Activated CD4-positive, alpha-beta T cell treated with anti-CD3 and anti-CD28 coated beads, Interleukin-2, amount 50 U/mL, for 4 hours (primary cell): ENCODE measurements around the gene NXPH1.

ENCODE experiments used
- DNase-seq, 2 experiments: peaks; one replicate each; pipeline ENCODE4 v3.0.0-alpha.2; 2020

NXPH1 gene

GRCh38 chr7:8511855-8512254 lies 78.4 kb downstream of the NXPH1 start:
- DNase-seq = no peak

GRCh38 chr7:8514781-8515519 lies 81.5 kb downstream of the NXPH1 start:
- no peak for DNase-seq

GRCh38 chr7:8515640-8516185 lies 82.3 kb downstream of the NXPH1 start:
- no peak for DNase-seq

- no peak for DNase-seq
Measured at GRCh38 chr7:8516976-8517375, 83.6 kb downstream of the NXPH1 start.

DNA sequence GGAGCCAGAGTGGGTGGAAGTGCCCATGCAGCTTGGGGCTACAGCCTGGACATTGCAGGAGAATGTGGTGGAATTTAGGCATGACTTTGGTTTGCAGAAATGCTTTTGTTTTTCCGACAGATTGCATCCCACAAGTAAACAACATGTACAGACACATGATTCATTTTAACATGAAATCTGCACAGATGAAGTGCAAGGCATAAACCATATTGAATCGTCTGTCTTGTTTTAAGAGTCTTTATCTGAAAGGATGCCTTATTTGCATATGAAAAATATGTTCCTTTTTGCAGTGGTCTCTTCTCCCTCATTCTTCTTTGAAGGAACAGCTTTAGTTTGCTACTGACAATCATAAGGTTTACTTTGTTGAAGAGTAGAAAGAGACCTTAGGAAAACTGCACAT lies 94.9 kb downstream of the NXPH1 start:
- DNase-seq = no peak

GRCh38 chr7:8531991-8532515 lies 98.6 kb downstream of the NXPH1 start:
- DNase-seq = no peak

DNA sequence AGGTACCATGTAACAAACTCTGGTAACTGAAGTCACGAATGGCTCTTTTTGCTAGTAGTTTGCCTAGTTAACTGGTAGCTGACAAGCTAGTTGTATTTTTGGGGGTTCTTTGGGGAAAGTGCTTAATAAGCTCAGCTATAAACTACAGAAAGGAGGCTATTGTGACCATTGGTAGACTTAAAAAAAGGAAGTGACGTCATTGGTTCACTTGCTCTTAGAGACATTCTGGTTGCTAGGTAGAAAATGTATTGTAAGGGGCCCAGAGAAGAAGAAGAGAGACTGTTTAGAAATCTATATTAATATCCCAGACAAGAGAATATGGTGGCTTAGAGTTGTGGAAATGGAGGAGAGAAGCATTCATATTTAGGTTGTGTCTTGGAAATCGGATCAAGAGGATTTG lies 103.0 kb downstream of the NXPH1 start:
- no peak for DNase-seq

DNA sequence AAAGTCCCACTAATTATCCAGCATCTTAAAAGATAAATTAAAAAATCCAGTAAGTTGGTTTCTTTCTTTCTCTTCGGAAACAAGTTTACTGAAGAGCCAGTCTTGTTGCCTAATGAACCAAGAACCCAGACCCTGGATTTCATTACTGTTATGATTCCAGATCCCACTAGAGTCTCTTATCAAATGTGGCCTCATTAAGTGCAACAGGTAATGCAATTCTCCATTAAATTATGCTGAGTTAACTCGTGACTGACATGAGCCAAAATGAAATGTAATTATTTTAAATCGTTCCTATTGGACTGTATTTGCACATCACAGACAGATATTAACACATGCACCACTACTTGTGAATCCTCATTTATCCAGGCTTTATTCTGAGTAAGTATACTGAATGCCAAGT lies 115.6 kb downstream of the NXPH1 start:
- no peak for DNase-seq

GRCh38 chr7:8560501-8560900 lies 127.1 kb downstream of the NXPH1 start:
- DNase-seq = no peak

- DNase-seq = no peak
Measured at GRCh38 chr7:8561449-8561848, 128.0 kb downstream of the NXPH1 start.

GRCh38 chr7:8564281-8564680 lies 130.9 kb downstream of the NXPH1 start:
- DNase-seq = no peak

DNA sequence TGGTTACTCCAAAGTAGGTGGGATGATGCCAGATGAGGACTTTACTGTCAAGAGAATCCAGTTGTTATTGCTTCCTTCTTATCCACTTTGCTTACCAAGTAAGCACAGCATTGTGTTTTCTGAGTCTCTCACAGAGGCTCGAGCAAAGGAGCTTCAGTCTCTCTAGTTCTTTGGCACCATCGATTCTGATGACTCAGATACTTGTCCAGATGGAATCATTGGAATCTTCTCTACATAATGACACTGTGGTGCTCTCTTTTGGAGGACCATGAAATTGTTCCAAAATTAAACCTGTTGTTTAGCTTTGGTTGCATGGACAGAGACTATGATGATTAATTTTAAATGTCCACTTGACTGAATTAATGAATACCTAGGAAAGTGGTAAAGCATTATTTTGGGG lies 132.6 kb downstream of the NXPH1 start:
- DNase-seq = no peak

GRCh38 chr7:8567626-8568025 lies 134.2 kb downstream of the NXPH1 start:
- DNase-seq = no peak

DNA sequence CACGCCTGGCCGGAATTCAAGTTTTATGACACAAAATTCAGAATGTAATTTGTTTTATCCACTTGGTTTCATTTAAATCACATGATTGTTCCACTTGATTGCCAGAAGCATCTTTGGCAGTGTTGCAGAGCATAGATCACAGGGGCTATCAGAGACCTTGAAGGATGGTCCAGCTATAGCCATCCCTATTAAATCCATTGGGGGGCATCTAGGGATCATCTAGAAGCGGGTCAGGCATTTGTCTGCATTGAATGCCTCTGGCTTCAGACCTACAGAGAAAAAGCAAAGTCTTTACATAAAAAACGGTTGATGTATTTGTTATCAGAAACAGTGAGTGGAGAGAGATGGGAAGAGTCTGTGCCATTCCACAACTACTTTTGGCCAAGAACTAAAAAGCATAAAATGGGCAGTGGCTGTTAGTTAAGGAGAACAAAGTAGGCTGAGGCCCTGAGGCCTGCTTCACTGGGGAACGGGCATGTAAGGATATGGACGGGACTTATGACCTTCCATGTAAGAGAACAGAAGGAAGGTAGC lies 146.3 kb downstream of the NXPH1 start:
- DNase-seq = no peak

DNA sequence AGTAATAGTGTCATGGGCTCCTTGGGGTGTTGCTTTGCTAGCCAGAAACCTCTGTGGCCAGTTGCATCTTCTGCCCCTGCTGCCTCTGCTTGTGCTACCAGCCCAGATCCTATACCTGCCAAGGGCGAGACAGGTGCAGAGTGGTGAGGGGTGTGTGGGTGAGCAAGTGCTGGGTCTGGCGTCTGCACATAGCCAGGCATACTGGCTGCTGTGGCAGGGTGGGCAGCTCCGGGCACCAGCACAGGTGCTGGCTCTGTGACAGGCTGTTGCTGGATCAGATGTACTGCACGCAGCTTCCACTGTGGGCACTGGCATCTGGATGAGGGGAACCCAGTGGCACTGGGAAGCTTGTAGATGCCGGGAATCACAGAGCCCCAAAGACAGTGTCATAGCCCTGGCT lies 148.4 kb downstream of the NXPH1 start:
- DNase-seq = no peak

- no peak for DNase-seq
Measured at GRCh38 chr7:8582728-8583127, 149.3 kb downstream of the NXPH1 start.

- no peak for DNase-seq
Measured at GRCh38 chr7:8585591-8585990, 152.2 kb downstream of the NXPH1 start.

DNA sequence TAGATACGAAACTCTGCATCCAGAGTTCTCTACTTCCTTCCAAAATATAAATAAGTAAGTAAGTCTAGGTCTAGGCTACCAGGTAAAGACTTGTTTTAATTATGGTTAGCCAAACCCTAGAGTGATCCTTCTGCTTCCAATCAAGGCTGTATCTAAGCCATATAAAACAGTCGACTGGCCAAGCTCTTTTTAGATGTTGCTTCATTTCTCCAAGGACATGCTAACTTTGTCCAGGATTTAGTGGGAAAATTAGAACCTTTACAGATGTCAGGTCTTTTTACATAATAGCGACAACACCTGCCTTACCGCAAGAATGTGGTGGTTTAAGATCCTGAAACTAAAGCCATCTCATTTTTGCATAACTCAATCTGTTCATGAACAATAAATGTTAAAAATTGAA lies 156.8 kb downstream of the NXPH1 start:
- no peak for DNase-seq

DNA sequence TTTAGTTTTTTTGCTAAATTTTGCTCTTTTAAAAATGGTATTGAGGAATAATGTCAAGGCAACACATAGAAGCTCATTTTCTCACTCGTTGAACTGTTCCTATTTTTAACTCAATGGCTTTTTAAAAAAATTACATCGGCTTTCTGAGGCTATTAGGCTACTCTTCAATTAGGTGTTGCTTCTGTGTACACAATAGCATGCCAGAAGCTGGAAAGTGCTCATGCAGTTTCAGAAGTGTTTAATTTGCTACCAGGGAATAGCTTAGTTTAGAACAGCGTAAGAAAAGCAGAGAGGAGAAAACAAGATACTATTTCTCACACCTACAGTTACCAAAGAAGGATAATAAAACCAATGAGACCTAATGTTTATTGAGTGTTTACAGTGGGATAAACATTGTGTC lies 157.4 kb downstream of the NXPH1 start:
- no peak for DNase-seq

GRCh38 chr7:8591289-8591688 lies 157.9 kb downstream of the NXPH1 start:
- no peak for DNase-seq

GRCh38 chr7:8592167-8592566 lies 158.8 kb downstream of the NXPH1 start:
- no peak for DNase-seq

DNA sequence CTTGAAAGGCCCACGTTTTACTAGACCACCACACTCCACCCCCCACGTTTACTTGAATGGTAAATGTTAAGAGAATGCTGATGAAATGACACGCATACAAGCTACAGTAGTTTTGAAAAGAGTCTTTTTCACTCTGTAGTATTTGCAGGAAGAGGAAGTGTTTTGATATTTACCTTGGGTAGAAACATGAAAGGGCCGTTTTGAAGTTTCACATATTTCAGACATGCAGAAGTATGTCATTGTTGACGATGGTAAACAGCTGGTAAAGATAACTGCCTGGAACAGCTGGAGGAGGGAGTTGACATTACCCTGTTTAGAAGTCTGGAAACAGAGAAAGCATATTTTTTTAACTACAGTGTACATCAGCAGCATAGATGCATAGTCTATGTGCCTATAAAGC lies 160.7 kb downstream of the NXPH1 start:
- no peak for DNase-seq

- DNase-seq = no peak
Measured at GRCh38 chr7:8597565-8597964, 164.2 kb downstream of the NXPH1 start.

GRCh38 chr7:8601121-8601520 lies 167.7 kb downstream of the NXPH1 start:
- DNase-seq = no peak

GRCh38 chr7:8605221-8605620 lies 171.8 kb downstream of the NXPH1 start:
- no peak for DNase-seq
